Measurements from ENCODE around the gene RABL3.

DNA sequence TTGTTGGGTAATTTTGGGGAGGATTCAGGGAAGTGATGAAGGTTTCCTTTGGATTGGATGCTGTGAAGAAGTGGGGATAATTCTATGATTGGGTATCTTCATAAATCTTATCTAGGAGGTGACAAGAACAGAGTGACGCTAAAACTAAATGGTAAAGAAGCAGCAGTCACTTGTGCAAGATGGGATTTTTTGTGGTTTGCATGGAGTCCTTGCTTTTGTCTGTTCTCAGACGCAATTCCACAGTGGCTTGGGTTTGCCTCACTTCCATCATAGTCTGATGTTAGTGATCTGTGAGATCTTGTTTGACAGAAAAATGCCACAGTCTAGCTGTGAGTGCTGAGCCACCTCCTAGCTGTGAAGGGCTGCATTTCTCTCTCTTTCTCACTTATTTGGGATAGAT is 27.1 kb upstream of the RABL3 start:
- TF ChIP-seq, protein P1, sequence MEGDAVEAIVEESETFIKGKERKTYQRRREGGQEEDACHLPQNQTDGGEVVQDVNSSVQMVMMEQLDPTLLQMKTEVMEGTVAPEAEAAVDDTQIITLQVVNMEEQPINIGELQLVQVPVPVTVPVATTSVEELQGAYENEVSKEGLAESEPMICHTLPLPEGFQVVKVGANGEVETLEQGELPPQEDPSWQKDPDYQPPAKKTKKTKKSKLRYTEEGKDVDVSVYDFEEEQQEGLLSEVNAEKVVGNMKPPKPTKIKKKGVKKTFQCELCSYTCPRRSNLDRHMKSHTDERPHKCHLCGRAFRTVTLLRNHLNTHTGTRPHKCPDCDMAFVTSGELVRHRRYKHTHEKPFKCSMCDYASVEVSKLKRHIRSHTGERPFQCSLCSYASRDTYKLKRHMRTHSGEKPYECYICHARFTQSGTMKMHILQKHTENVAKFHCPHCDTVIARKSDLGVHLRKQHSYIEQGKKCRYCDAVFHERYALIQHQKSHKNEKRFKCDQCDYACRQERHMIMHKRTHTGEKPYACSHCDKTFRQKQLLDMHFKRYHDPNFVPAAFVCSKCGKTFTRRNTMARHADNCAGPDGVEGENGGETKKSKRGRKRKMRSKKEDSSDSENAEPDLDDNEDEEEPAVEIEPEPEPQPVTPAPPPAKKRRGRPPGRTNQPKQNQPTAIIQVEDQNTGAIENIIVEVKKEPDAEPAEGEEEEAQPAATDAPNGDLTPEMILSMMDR (IDR thresholded peaks at IDR 0.05) = no peak
- no peak for TF ChIP-seq POLR2A (IDR thresholded peaks at IDR 0.05)
- no peak for TF ChIP-seq EP300 (IDR thresholded peaks at IDR 0.05)
- TF ChIP-seq POLR2AphosphoS5 (IDR thresholded peaks at IDR 0.05) = no peak
